Measurements from ENCODE around the gene LRRC8B. TPM values are rescaled to one million over a fixed set of nuclear protein-coding genes. Genes with fewer than 3 reads are reported as not detected.
A peak's percentile ranks its signal among the peaks of the same experiment; 100 is the strongest.

Gene LRRC8B
- total and polyA plus RNA-seq, 7 experiments from 2014 or later: 8.8 to 23.0 (median 16.7) TPM

DNA sequence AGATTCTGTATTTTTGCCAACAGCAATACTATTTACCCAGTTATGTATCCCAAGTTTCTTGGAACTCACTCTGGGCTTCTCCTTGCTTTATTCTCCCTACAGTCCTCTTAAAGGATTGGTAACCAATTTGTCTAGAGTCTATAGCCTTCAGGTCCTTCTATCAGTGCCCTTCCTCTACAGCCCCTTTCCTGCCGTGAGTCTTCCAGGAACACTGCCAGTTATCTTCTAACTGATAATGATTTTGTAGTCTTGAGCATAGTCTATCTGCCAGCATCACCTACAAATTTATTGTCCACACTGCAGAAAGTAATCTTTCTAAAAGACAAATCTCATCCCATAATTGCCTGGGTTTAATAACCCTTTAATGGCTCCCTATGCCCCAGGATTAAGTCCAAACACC is 8.2 kb downstream of the LRRC8B start:
- Histone ChIP-seq H3K27me3 (ENCODE audit: control insufficient read depth in 2 of 2, insufficient read depth in 2 of 2, low read length in 2 of 2) (no peaks in the 10 kb centered on the region), H3K4me1 (ENCODE audit: control insufficient read depth in 2 of 2, insufficient read depth in 2 of 2, low read length in 2 of 2) (peaks cover 0 to 10% of the 10 kb centered on the region in 2 donors), H3K27ac (ENCODE audit: low read depth, low read length) (no peak overlapping the region), H3K36me3 (ENCODE audit: control insufficient read depth in 2 of 3, insufficient read depth in 3 of 3, low read length in 3 of 3) (peaks cover 0 to 6% (median 0%) of the 10 kb centered on the region in 3 experiments), H3K4me3 (ENCODE audit: low read length) (no peak overlapping the region), H3K9me3 (ENCODE audit: control insufficient read depth in 2 of 3, low read length in 3 of 3) (no peaks in the 10 kb centered on the region)
- no peak for DNase-seq
- peaks cover 37 to 84% (median 71%) of the 10 kb centered on the region in 7 donors for H3K4me1 Mint-ChIP-seq
- POLR2A ChIA-PET: interaction anchor here (1.4 to 1.5 kb wide), 2 partner anchors 9 to 18 kb away, joined by 4 to 7 read pairs; partner anchors contain the start of gene LRRC8B
- CTCF ChIA-PET: interaction anchor here (0.5 kb wide), 1 partner anchor 183 kb away, joined by 3 read pairs; no protein-coding TSS in a partner anchor
- peak overlapping the region in 2 of 10 donors; percentile 23 to 53 for H3K4me3 Mint-ChIP-seq
- ATAC-seq: no peak
- no peaks in the 10 kb centered on the region for H3K27me3 Mint-ChIP-seq
- peak overlapping the region in 5 of 9 donors; percentile 27 to 43 (median 30) for H3K27ac Mint-ChIP-seq
- intact Hi-C loops (cut with micrococcal nuclease): no loop called here
- H3K9me3 Mint-ChIP-seq: peaks cover 0 to 2% (median 0%) of the 10 kb centered on the region in 11 donors
- H3K36me3 Mint-ChIP-seq: peaks cover 6 to 38% (median 24%) of the 10 kb centered on the region in 5 donors

DNA sequence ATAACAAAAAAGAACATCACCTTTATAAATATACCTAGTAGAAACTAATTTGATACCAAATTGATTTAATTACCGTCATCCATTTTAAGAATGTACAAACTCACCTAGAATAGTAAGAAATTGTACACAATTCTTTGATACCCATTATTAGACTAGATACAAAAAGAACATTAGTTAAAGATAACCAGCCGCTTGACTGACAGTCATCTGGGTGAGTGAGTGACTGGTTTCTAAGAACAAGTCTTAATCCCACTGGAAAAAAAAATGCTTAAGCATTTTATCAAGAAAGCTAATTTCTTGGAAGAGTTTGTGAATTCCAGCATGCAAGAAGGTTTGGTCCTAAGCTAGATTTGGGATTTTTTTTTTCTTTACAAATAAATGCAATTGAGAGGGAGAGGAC is 10.9 kb downstream of the LRRC8B start:
- no peaks in the 10 kb centered on the region for H3K4me1 ChIP-seq (ENCODE audit: control insufficient read depth in 2 of 2, insufficient read depth in 2 of 2, low read length in 2 of 2)
- H3K36me3 ChIP-seq (ENCODE audit: control insufficient read depth in 2 of 3, insufficient read depth in 3 of 3, low read length in 3 of 3): peaks cover 0 to 6% (median 0%) of the 10 kb centered on the region in 3 experiments
- ATAC-seq: no peak
- H3K4me1 Mint-ChIP-seq: peaks cover 42 to 93% (median 84%) of the 10 kb centered on the region in 7 donors
- intact Hi-C loops (cut with micrococcal nuclease): no loop called here
- no peak overlapping the region for H3K27ac ChIP-seq (ENCODE audit: low read depth, low read length)
- peaks cover 6 to 44% (median 37%) of the 10 kb centered on the region in 5 donors for H3K36me3 Mint-ChIP-seq
- POLR2A ChIA-PET: no interaction called here
- no peak for DNase-seq
- no peaks in the 10 kb centered on the region for H3K9me3 ChIP-seq (ENCODE audit: control insufficient read depth in 2 of 3, low read length in 3 of 3)
- H3K27me3 ChIP-seq (ENCODE audit: control insufficient read depth in 2 of 2, insufficient read depth in 2 of 2, low read length in 2 of 2): no peaks in the 10 kb centered on the region
- H3K27me3 Mint-ChIP-seq: no peaks in the 10 kb centered on the region
- CTCF ChIA-PET: interaction anchor here (0.5 to 0.7 kb wide), 2 partner anchors 33 to 74 kb away, joined by 3 read pairs; no protein-coding TSS in a partner anchor
- H3K4me3 Mint-ChIP-seq: no peak overlapping the region
- peak overlapping the region in 1 of 9 donors; percentile 80 for H3K27ac Mint-ChIP-seq
- peaks cover 0 to 2% (median 0%) of the 10 kb centered on the region in 11 donors for H3K9me3 Mint-ChIP-seq
- no peak overlapping the region for H3K4me3 ChIP-seq (ENCODE audit: low read length)

DNA sequence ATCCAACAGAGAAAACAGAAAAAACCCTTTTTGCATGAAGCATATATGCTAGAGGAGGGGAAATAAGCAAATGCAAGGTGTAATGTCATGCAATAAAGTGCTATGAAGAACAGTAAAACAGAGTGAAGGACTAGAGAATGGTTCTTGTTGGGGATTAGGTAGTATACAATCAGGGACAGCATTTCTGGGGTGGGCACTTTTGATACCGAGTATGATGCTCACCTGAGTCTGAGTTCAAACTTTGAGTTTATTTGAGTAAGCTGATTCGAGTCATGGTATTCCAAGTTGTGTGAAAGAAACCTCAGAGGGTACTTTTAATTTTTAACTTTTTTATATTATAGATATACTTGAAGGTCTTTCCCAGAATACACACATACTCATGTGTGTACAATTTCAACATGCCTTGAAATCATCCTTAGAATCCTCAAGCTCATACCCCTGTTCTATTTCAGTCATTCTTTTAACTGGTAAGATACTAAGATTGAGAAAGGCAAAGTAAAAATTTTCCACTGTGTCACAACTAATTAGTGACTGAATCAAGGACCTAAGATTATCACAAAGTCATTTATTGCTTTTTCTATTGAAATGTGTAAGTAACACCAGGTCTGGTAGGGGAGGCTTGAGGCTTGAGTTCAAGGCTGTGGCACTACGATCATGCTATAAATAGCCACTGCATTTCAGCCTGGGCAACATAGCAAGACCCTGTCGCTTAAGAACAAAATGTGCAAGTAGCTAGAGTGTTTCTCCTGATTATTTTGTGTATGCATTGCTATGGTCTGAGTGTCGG is 12.1 kb downstream of the LRRC8B start:
- no peaks in the 10 kb centered on the region for H3K27me3 Mint-ChIP-seq
- ATAC-seq (no peak), DNase-seq (no peak)
- no peaks in the 10 kb centered on the region for H3K27me3 ChIP-seq (ENCODE audit: control insufficient read depth in 2 of 2, insufficient read depth in 2 of 2, low read length in 2 of 2)
- H3K4me3 Mint-ChIP-seq: peak overlapping the region in 2 of 10 donors; percentile 8 to 38
- peaks cover 6 to 44% (median 34%) of the 10 kb centered on the region in 5 donors for H3K36me3 Mint-ChIP-seq
- peaks cover 0 to 2% (median 0%) of the 10 kb centered on the region in 11 donors for H3K9me3 Mint-ChIP-seq
- no peaks in the 10 kb centered on the region for H3K9me3 ChIP-seq (ENCODE audit: control insufficient read depth in 2 of 3, low read length in 3 of 3)
- ChIA-PET CTCF (interaction anchor here (0.6 to 0.9 kb wide), 3 partner anchors 53 to 86 kb away, joined by 3 to 4 read pairs (median 4); no protein-coding TSS in a partner anchor), POLR2A (interaction anchor here (0.8 to 1.6 kb wide), 2 partner anchors 71 to 159 kb away, joined by 3 to 4 read pairs; no protein-coding TSS in a partner anchor)
- peaks cover 0 to 6% (median 0%) of the 10 kb centered on the region in 3 experiments for H3K36me3 ChIP-seq (ENCODE audit: control insufficient read depth in 2 of 3, insufficient read depth in 3 of 3, low read length in 3 of 3)
- H3K27ac ChIP-seq (ENCODE audit: low read depth, low read length): no peak overlapping the region
- peaks cover 33 to 89% (median 82%) of the 10 kb centered on the region in 7 donors for H3K4me1 Mint-ChIP-seq
- intact Hi-C loops (cut with micrococcal nuclease): loop anchor here in 1 of 2 donors (1.0 kb wide), 1 partner anchor 10 kb away; no protein-coding TSS in a partner anchor
- H3K4me3 ChIP-seq (ENCODE audit: low read length): no peak overlapping the region
- no peaks in the 10 kb centered on the region for H3K4me1 ChIP-seq (ENCODE audit: control insufficient read depth in 2 of 2, insufficient read depth in 2 of 2, low read length in 2 of 2)
- peak overlapping the region in 5 of 9 donors; percentile 6 to 80 (median 32) for H3K27ac Mint-ChIP-seq

DNA sequence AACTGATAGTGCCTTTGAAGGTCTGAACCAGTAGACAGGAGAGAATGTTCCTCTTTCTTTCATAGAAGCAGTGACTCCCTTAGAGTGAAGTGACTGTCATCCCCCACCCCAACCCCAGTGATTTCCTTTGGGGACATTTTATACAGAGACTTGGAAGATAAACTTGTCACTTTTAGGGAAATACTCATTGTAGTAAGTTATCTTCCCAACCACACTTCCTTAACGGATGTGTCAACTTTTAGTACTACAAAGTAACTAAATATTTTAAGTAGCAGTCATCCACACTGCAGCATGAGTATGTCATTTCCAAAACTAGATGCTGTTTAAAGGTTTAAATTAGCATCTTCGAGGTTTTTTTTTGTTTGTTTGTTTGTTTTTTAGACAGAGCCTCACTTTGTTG is 13.7 kb downstream of the LRRC8B start:
- no peaks in the 10 kb centered on the region for H3K36me3 ChIP-seq (ENCODE audit: control insufficient read depth in 2 of 3, insufficient read depth in 3 of 3, low read length in 3 of 3)
- H3K27ac Mint-ChIP-seq: peak overlapping the region in 4 of 9 donors; percentile 1 to 63 (median 14)
- H3K4me3 ChIP-seq (ENCODE audit: low read length): no peak overlapping the region
- H3K9me3 Mint-ChIP-seq: no peaks in the 10 kb centered on the region
- CTCF ChIA-PET: no interaction called here
- peaks cover 0 to 5% of the 10 kb centered on the region in 2 donors for H3K4me1 ChIP-seq (ENCODE audit: control insufficient read depth in 2 of 2, insufficient read depth in 2 of 2, low read length in 2 of 2)
- no peak for DNase-seq
- POLR2A ChIA-PET: interaction anchor here (1.7 kb wide), 1 partner anchor 9 kb away, joined by 4 read pairs; no protein-coding TSS in a partner anchor
- H3K27me3 ChIP-seq (ENCODE audit: control insufficient read depth in 2 of 2, insufficient read depth in 2 of 2, low read length in 2 of 2): no peaks in the 10 kb centered on the region
- peak overlapping the region in 5 of 10 donors; percentile 1 to 24 (median 4) for H3K4me3 Mint-ChIP-seq
- H3K9me3 ChIP-seq (ENCODE audit: control insufficient read depth in 2 of 3, low read length in 3 of 3): no peaks in the 10 kb centered on the region
- H3K4me1 Mint-ChIP-seq: peaks cover 25 to 87% (median 80%) of the 10 kb centered on the region in 7 donors
- ATAC-seq: peak; percentile 64
- no peaks in the 10 kb centered on the region for H3K27me3 Mint-ChIP-seq
- no peak overlapping the region for H3K27ac ChIP-seq (ENCODE audit: low read depth, low read length)
- intact Hi-C loops (cut with micrococcal nuclease): no loop called here
- H3K36me3 Mint-ChIP-seq: peaks cover 0 to 33% (median 18%) of the 10 kb centered on the region in 5 donors

DNA sequence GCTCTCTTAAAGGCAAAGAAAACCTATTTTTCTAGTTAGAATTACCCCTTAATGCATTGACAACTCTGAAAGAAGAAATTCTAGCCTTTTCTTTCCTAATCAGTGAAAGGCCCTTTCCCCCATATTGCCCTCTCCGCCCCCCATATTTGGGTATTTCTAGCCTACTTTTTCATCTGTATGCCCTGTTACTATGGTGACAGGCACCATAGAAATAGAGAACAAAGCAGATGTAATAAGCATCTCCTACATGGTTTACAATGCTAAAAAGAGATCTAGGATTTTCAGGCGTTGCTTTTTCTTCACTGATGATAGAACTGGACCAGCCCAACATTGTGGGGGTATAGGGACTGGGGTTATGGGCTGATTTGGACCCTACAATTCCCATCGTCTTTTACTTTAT is 14.5 kb downstream of the LRRC8B start:
- DNase-seq (no peak), ATAC-seq (no peak)
- peak overlapping the region in 4 of 9 donors; percentile 0 to 30 (median 18) for H3K27ac Mint-ChIP-seq
- POLR2A ChIA-PET: interaction anchor here (1.1 to 1.7 kb wide), 2 partner anchors 10 to 20 kb away, joined by 3 to 4 read pairs; no protein-coding TSS in a partner anchor
- H3K36me3 Mint-ChIP-seq: peaks cover 0 to 33% (median 17%) of the 10 kb centered on the region in 5 donors
- Histone ChIP-seq H3K4me1 (ENCODE audit: control insufficient read depth in 2 of 2, insufficient read depth in 2 of 2, low read length in 2 of 2) (peaks cover 0 to 5% of the 10 kb centered on the region in 2 donors), H3K9me3 (ENCODE audit: control insufficient read depth in 2 of 3, low read length in 3 of 3) (no peaks in the 10 kb centered on the region), H3K36me3 (ENCODE audit: control insufficient read depth in 2 of 3, insufficient read depth in 3 of 3, low read length in 3 of 3) (no peaks in the 10 kb centered on the region), H3K4me3 (ENCODE audit: low read length) (no peak overlapping the region), H3K27ac (ENCODE audit: low read depth, low read length) (no peak overlapping the region), H3K27me3 (ENCODE audit: control insufficient read depth in 2 of 2, insufficient read depth in 2 of 2, low read length in 2 of 2) (no peaks in the 10 kb centered on the region)
- no peaks in the 10 kb centered on the region for H3K9me3 Mint-ChIP-seq
- peaks cover 26 to 86% (median 77%) of the 10 kb centered on the region in 7 donors for H3K4me1 Mint-ChIP-seq
- intact Hi-C loops (cut with micrococcal nuclease): no loop called here
- no peaks in the 10 kb centered on the region for H3K27me3 Mint-ChIP-seq
- CTCF ChIA-PET: interaction anchor here (0.9 kb wide), 1 partner anchor 12 kb away, joined by 4 read pairs; no protein-coding TSS in a partner anchor
- H3K4me3 Mint-ChIP-seq: peak overlapping the region in 1 of 10 donors; percentile 32

DNA sequence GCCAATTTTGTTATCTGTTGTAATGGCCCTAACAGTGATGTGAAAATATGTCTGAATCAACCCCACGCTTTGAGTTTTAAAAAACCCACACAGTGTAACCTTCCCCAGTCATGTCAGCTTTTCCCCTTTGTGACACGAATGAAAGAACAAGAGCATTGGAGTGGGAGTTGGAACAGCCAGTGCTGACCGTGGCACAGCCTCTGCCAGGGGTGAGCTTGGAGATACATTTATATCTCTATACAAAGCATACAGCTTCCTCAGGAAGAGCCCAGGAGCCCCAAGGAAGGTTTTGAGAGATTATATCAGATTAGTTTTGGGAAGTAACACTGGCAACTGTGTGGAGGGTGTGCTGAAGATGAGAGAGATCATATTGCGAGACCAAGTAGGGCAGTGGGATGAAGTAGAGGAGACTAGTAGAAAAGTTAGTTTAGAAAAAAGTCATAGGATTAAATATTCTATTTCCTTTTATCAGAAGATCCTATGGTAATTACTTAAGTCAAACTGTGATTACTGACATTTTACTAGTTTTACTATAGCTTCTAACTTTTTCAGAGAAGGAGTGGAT is 15.9 kb downstream of the LRRC8B start:
- peak overlapping the region in 5 of 9 donors; percentile 12 to 56 (median 25) for H3K27ac Mint-ChIP-seq
- ATAC-seq: no peak
- no peaks in the 10 kb centered on the region for H3K9me3 Mint-ChIP-seq
- ChIA-PET POLR2A (interaction anchor here (0.7 to 1.2 kb wide), 3 partner anchors 16 to 68 kb away, joined by 3 to 5 read pairs (median 3); partner anchors contain the start of gene LRRC8B), CTCF (interaction anchor here (0.5 to 1.5 kb wide), 3 partner anchors 11 to 25 kb away, joined by 3 to 5 read pairs (median 3); no protein-coding TSS in a partner anchor)
- no peaks in the 10 kb centered on the region for H3K27me3 ChIP-seq (ENCODE audit: control insufficient read depth in 2 of 2, insufficient read depth in 2 of 2, low read length in 2 of 2)
- peaks cover 0 to 30% (median 15%) of the 10 kb centered on the region in 5 donors for H3K36me3 Mint-ChIP-seq
- intact Hi-C loops (cut with micrococcal nuclease): no loop called here
- no peaks in the 10 kb centered on the region for H3K27me3 Mint-ChIP-seq
- H3K36me3 ChIP-seq (ENCODE audit: control insufficient read depth in 2 of 3, insufficient read depth in 3 of 3, low read length in 3 of 3): no peaks in the 10 kb centered on the region
- DNase-seq: peak in 1 of 9 donors; percentile 42
- no peak overlapping the region for H3K4me3 ChIP-seq (ENCODE audit: low read length)
- no peak overlapping the region for H3K27ac ChIP-seq (ENCODE audit: low read depth, low read length)
- peaks cover 0 to 10% of the 10 kb centered on the region in 2 donors for H3K4me1 ChIP-seq (ENCODE audit: control insufficient read depth in 2 of 2, insufficient read depth in 2 of 2, low read length in 2 of 2)
- H3K4me1 Mint-ChIP-seq: peaks cover 35 to 86% (median 77%) of the 10 kb centered on the region in 7 donors
- H3K9me3 ChIP-seq (ENCODE audit: control insufficient read depth in 2 of 3, low read length in 3 of 3): no peaks in the 10 kb centered on the region
- peak overlapping the region in 3 of 10 donors; percentile 0 to 6 (median 5) for H3K4me3 Mint-ChIP-seq

Data from naive thymus-derived CD4-positive, alpha-beta T cell (primary cell).